Smooth muscle cell (in vitro differentiated cells): Measurements from ENCODE around the gene ABHD17C. TPM values are rescaled to one million over a fixed set of nuclear protein-coding genes. Genes with fewer than 3 reads are reported as not detected.
"Not testable (repeated sequence)": the region's sequence is repeated elsewhere in the genome, so short reads cannot be mapped to it uniquely, and the experiment has no call there.

ENCODE experiments used
- DNase-seq: peaks from one replicate; lab custom pipeline; 2025; ENCODE audit not compliant: unreplicated experiment; lab: John Stamatoyannopoulos, UW
- H2AFZ ChIP-seq: fragments of 200-600 bp; sonication (generic); 2 replicates; pipeline ENCODE4 v1.6.0; 2016; ENCODE audit warnings: antibody characterized with exemption, low read depth, mild to moderate bottlenecking
- H3F3A ChIP-seq: fragments of 200-600 bp; sonication (generic); 2 replicates; pipeline ENCODE4 v1.6.0; 2017; ENCODE audit warnings: antibody characterized with exemption, low read depth
- H3K27ac ChIP-seq: fragments of 200-600 bp; sonication (generic); 2 replicates; pipeline ENCODE4 v1.5.1; 2016; ENCODE audit warnings: low read depth, mild to moderate bottlenecking
- H3K27me3 ChIP-seq: fragments of 200-600 bp; sonication (generic); 2 replicates; pipeline ENCODE4 v1.6.1; 2016; ENCODE audit warnings: low read depth, mild to moderate bottlenecking
- H3K36me3 ChIP-seq: fragments of 200-600 bp; sonication (generic); 2 replicates; pipeline ENCODE4 v1.5.1; 2016; ENCODE audit warnings: low read depth
- H3K4me1 ChIP-seq: fragments of 200-600 bp; sonication (generic); 2 replicates; pipeline ENCODE4 v1.5.1; 2016; ENCODE audit warnings: low read depth
- H3K4me2 ChIP-seq: fragments of 200-600 bp; sonication (generic); 2 replicates; pipeline ENCODE4 v1.6.0; 2016; ENCODE audit warnings: mild to moderate bottlenecking
- H3K4me3 ChIP-seq: fragments of 200-600 bp; sonication (generic); 2 replicates; pipeline ENCODE4 v1.5.1; 2016; ENCODE audit warnings: mild to moderate bottlenecking
- H3K79me2 ChIP-seq: fragments of 200-600 bp; sonication (generic); 2 replicates; pipeline ENCODE4 v1.6.0; 2016; ENCODE audit warnings: low read depth, mild to moderate bottlenecking
- H3K9ac ChIP-seq: fragments of 200-600 bp; sonication (generic); 2 replicates; pipeline ENCODE4 v1.6.0; 2016; ENCODE audit warnings: low read depth
- H3K9me3 ChIP-seq: fragments of 200-600 bp; sonication (generic); replicated peaks from 2 replicates; pipeline ENCODE4 v1.5.1; 2016; ENCODE audit warnings: low read depth
- H4K20me1 ChIP-seq: fragments of 200-600 bp; sonication (generic); 2 replicates; pipeline ENCODE4 v1.6.0; 2016; ENCODE audit warnings: low read depth
- WGBS: methylation state at CpG from one replicate; pipeline ENCODE4 v1.1.7; 2016; ENCODE audit warnings: low lambda C conversion rate; 5-methylcytosine and 5-hydroxymethylcytosine counted together
- polyA plus RNA-seq: library from polyadenylated mRNA; unstranded; fragments of >200 nt; fragmentation: Nextera tagmentation; extraction: Ambion mirVana; gene quantifications from 2 replicates; pipeline ENCODE4 v1.2.1, GENCODE V29; 2016
- total RNA-seq: library from RNA; depleted of rRNA; stranded (reverse); fragments of >200 nt; gene quantifications from 2 replicates; pipeline ENCODE4 v1.2.3, GENCODE V29; 2014
- TF ChIP-seq, protein P1 (sequence below): fragments of 200-600 bp; sonication (generic); IDR thresholded peaks from 2 replicates; pipeline ENCODE4 v1.5.1; 2017; ENCODE audit warnings: borderline replicate concordance, mild to moderate bottlenecking, antibody characterized with exemption; ENCODE audit not compliant: insufficient read depth, poor library complexity, severe bottlenecking

The ABHD17C gene
- total and polyA plus RNA-seq, 2 experiments from 2014 or later: 3.1 to 4.1 TPM

DNA sequence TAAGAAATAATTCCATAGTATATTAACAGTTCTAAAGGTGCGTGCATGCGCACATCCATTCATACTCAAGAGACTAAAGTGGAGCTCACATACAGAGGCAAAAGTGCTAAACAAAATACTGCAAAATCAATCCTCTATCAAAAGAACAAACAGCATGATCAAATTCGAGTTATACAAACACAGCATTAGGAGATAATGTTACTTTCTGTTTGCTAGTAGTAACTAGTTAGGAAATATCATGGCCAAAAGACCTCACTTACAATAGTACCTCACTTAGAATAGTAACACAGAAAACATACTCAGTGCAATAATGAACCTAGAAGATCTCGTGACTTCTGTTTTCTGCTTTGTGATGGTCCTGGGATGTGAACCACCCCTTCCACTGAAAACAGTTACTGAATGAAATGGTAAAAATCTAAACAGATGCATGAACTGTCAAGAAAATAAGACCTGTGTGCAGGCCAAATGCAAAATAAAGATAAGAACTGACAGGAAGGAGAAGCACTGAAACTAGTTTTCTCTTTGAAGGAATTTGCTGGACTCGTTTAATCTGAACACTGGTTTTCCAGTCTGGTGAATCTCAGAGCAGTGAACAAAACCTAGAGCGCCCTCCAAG is 63.1 kb downstream of the ABHD17C start:
- H3K4me2 ChIP-seq: no peak overlapping the region
- no peak for DNase-seq
- no peaks in the 10 kb centered on the region for H4K20me1 ChIP-seq

DNA sequence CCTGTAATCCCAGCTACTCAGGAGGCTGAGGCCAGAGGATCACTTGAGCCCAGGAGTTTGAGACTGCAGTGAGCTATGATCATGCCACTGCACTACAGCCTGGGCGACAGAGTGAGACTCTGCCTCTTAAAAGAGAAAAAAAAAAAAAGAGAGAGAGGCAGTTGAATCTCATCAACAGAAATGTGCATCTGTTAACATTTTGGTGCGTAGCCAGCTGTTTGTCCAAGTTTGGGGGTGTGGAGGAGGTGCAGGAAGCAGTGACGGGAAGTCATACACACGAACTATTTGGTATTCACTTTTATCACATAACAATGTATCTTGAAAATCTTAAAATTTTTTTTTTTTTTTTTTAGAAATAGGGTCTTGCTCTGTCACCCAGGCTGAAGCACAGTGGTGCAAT is 65.8 kb downstream of the ABHD17C start:
- Histone ChIP-seq H3K4me3 (no peak overlapping the region), H3K4me2 (no peak overlapping the region), H3K4me1 (no peaks in the 10 kb centered on the region), H3K27me3 (no peaks in the 10 kb centered on the region), H3K79me2 (no peaks in the 10 kb centered on the region), H3F3A (no peaks in the 10 kb centered on the region), H3K36me3 (no peaks in the 10 kb centered on the region), H3K9ac (no peak overlapping the region), H2AFZ (no peak overlapping the region), H3K9me3 (no peaks in the 10 kb centered on the region), H3K27ac (no peak overlapping the region), H4K20me1 (no peaks in the 10 kb centered on the region)
- TF ChIP-seq, protein P1, sequence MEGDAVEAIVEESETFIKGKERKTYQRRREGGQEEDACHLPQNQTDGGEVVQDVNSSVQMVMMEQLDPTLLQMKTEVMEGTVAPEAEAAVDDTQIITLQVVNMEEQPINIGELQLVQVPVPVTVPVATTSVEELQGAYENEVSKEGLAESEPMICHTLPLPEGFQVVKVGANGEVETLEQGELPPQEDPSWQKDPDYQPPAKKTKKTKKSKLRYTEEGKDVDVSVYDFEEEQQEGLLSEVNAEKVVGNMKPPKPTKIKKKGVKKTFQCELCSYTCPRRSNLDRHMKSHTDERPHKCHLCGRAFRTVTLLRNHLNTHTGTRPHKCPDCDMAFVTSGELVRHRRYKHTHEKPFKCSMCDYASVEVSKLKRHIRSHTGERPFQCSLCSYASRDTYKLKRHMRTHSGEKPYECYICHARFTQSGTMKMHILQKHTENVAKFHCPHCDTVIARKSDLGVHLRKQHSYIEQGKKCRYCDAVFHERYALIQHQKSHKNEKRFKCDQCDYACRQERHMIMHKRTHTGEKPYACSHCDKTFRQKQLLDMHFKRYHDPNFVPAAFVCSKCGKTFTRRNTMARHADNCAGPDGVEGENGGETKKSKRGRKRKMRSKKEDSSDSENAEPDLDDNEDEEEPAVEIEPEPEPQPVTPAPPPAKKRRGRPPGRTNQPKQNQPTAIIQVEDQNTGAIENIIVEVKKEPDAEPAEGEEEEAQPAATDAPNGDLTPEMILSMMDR: no peak
- WGBS: 67% methylated on average over 4 of the region's 4 CpGs
- no peak for DNase-seq

More for the DNA sequence above, 63.1 kb downstream of the ABHD17C start:
- Histone ChIP-seq H3K4me1 (no peaks in the 10 kb centered on the region), H3K9ac (no peak overlapping the region), H3K4me3 (no peak overlapping the region), H3F3A (no peaks in the 10 kb centered on the region), H3K27me3 (no peaks in the 10 kb centered on the region), H3K36me3 (no peaks in the 10 kb centered on the region), H3K9me3 (no peaks in the 10 kb centered on the region), H2AFZ (no peak overlapping the region), H3K27ac (no peak overlapping the region), H3K79me2 (no peaks in the 10 kb centered on the region)
- TF ChIP-seq, protein P1: no peak
- WGBS: 83% methylated on average over 6 of the region's 6 CpGs

DNA sequence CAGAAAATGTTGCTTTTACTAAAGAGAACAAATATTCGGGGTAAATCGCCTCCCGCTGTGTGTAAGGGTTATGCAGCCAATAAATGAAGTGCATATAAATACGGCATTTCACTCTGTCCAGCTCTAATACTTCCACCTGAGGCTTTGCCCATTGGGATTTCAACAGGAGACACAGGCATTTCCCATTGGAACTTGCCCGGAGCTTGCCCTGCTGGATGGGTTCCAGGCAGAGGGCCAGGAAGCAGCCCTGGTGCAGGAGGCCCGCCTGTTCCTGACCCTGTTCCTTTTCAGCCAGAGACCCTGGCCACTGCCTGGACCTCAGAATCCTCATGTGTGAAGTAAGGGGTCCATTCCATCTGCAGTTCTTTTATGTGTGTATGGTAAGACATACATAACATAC is 66.6 kb downstream of the ABHD17C start:
- Histone ChIP-seq H4K20me1 (no peaks in the 10 kb centered on the region), H3F3A (no peaks in the 10 kb centered on the region), H3K4me2 (no peak overlapping the region), H2AFZ (no peak overlapping the region), H3K36me3 (no peaks in the 10 kb centered on the region), H3K79me2 (no peaks in the 10 kb centered on the region), H3K4me3 (no peak overlapping the region), H3K9me3 (no peaks in the 10 kb centered on the region), H3K27ac (no peak overlapping the region), H3K27me3 (no peaks in the 10 kb centered on the region), H3K4me1 (no peaks in the 10 kb centered on the region), H3K9ac (no peak overlapping the region)
- no peak for DNase-seq
- 89% methylated on average over 6 of the region's 6 CpGs for WGBS
- TF ChIP-seq, protein P1: no peak

DNA sequence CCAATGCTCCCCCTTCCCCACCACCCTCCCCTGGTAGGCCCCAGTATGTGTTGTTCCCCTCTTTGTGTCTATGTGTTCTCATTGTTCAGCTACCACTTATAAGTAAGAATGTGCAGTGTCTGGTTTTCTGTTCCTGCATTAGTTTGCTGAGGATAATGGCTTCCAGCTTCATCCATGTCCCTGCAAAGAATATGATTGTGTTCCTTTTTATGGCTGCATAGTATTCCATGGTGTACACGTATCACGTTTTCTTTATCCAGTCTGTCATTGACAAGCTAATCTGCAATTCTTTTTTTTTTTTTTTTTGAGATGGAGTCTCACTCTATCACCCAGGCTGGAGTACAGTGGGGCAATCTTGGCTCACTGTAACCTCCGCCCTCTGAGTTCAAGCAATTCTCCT is 68.1 kb downstream of the ABHD17C start:
- not testable (repeated sequence) for H3K9me3 ChIP-seq, H3K4me3 ChIP-seq, H3K79me2 ChIP-seq, H3K9ac ChIP-seq, H3F3A ChIP-seq, H3K36me3 ChIP-seq, H3K27me3 ChIP-seq, H2AFZ ChIP-seq, DNase-seq, H4K20me1 ChIP-seq, H3K4me2 ChIP-seq, H3K4me1 ChIP-seq, H3K27ac ChIP-seq
- 99% methylated on average over 3 of the region's 3 CpGs for WGBS
